K562 (cell line): ENCODE data around the gene TBXAS1. TPM values are rescaled to one million over a fixed set of nuclear protein-coding genes. Genes with fewer than 3 reads are reported as not detected.
A peak's percentile ranks its signal among the peaks of the same experiment; 100 is the strongest.

Experiments used
- COPS2 ChIP-seq: fragments of 450-650 bp; conservative IDR thresholded peaks from 2 replicates; pipeline ENCODE4 v1.6.1; 2016; ENCODE audit warnings: mild to moderate bottlenecking, moderate library complexity
- E2F5 ChIP-seq: sonication (generic); formaldehyde crosslinking; IDR thresholded peaks from 2 replicates; pipeline ENCODE4 v1.8.0; 2022; ENCODE audit warnings: mild to moderate bottlenecking, missing genetic modification reagents
- GATAD2A ChIP-seq: fragments of 450-650 bp; IDR thresholded peaks from 2 replicates; pipeline ENCODE4 v1.6.1; 2017
- HDAC2 ChIP-seq: fragments of 450-650 bp; IDR thresholded peaks from 2 replicates; pipeline ENCODE4 v1.6.1; 2016; ENCODE audit warnings: mild to moderate bottlenecking
- HINFP ChIP-seq: fragments of 450-650 bp; conservative IDR thresholded peaks from 2 replicates; pipeline ENCODE4 v1.6.1; 2016; ENCODE audit warnings: missing genetic modification characterization, low read depth, mild to moderate bottlenecking, control low read depth, missing compliant biosample characterization
- IRF2 ChIP-seq: sonication (generic); formaldehyde crosslinking; IDR thresholded peaks from 2 replicates; pipeline ENCODE4 v1.8.1; 2022; ENCODE audit warnings: mild to moderate bottlenecking, missing genetic modification reagents
- MEIS2 ChIP-seq: fragments of 450-650 bp; IDR thresholded peaks from 2 replicates; pipeline ENCODE4 v1.6.1; 2014; ENCODE audit warnings: mild to moderate bottlenecking; ENCODE audit not compliant: partially characterized antibody
- NEUROD1 ChIP-seq: fragments of 150-350 bp; IDR thresholded peaks from 2 replicates; pipeline ENCODE4 v1.6.1; 2014; ENCODE audit warnings: borderline replicate concordance, low read length, low read depth; ENCODE audit not compliant: partially characterized antibody
- NFATC3 ChIP-seq: fragments of 450-650 bp; IDR thresholded peaks from 2 replicates; pipeline ENCODE4 v1.6.1; 2017; ENCODE audit warnings: mild to moderate bottlenecking
- REST ChIP-seq, 2 experiments: fragments of 450-650 bp; formaldehyde crosslinking in 1 of 2; IDR thresholded peaks; 2 replicates each; pipeline versions ENCODE4 v1.4.0 to v1.6.1; 2014 to 2020; ENCODE audit warnings: mild to moderate bottlenecking in 2 of 2, borderline replicate concordance in 1 of 2, low read depth in 1 of 2
- TAL1 ChIP-seq: fragments of 450-650 bp; IDR thresholded peaks from 2 replicates; pipeline ENCODE4 v1.6.1; 2016; ENCODE audit warnings: mild to moderate bottlenecking
- TCF3 ChIP-seq: sonication (generic); formaldehyde crosslinking; IDR thresholded peaks from 2 replicates; pipeline ENCODE4 v1.4.0; 2020; ENCODE audit warnings: mild to moderate bottlenecking, missing genetic modification reagents
- ZNF512 ChIP-seq: IDR thresholded peaks from 2 replicates; pipeline ENCODE4 v1.6.1; 2016; ENCODE audit warnings: missing genetic modification characterization, missing compliant biosample characterization
- ZNF561 ChIP-seq: fragments of 450-650 bp; formaldehyde crosslinking; conservative IDR thresholded peaks from 2 replicates; pipeline ENCODE4 v1.4.0; 2020; ENCODE audit warnings: mild to moderate bottlenecking, moderate library complexity
- ZNF766 ChIP-seq: fragments of 200-800 bp; sonication (Bioruptor generic); conservative IDR thresholded peaks from 2 replicates; pipeline ENCODE4 v1.6.1; 2016; ENCODE audit warnings: missing genetic modification characterization, missing compliant biosample characterization
- polyA plus RNA-seq, 8 experiments: library from polyadenylated mRNA; depleted of rRNA in 4 of 8; stranded (reverse) in 5 of 8; unstranded in 3 of 8; fragments of >200 nt; fragmentation: Nextera tagmentation in 2 of 8; fragmentation: Illumina TruSeq in 1 of 8; extraction: Ambion mirVana in 2 of 8; extraction: Trizol in 1 of 8; gene quantifications; 2 replicates each; pipeline versions ENCODE4 v1.2.1 to v1.2.3, GENCODE V29; 2011 to 2014; ENCODE audit warnings: inconsistent platforms in 1 of 8, missing spikeins in 1 of 8
- total RNA-seq, 7 experiments: library from RNA; depleted of rRNA in 6 of 7; stranded (reverse); fragments of >200 nt in 6 of 7; fragmentation: Illumina TruSeq in 2 of 7; extraction: Trizol in 2 of 7; gene quantifications; 2 replicates each; pipeline versions ENCODE4 v1.2.1 to v1.2.3, GENCODE V29; 2011 to 2021; ENCODE audit warnings: low replicate concordance in 1 of 7

Gene TBXAS1
- total and polyA plus RNA-seq, 9 of the 15 experiments (the other 6 are each of a cell fraction or from before 2014, with no cell fraction given): 1.1 to 8.3 (median 1.9) TPM

- TF ChIP-seq TCF3 (CRISPR knock-in tag): no peak
- no peak for TF ChIP-seq COPS2
- 0 out of 2 replicates have a peak, but pooled peaks have one; percentile 44 for TF ChIP-seq GATAD2A
- TF ChIP-seq ZNF512: peak; percentile 100
- no peak for TF ChIP-seq NFATC3
- TF ChIP-seq E2F5: no peak
- TF ChIP-seq HINFP (tag): 0 out of 2 replicates have a peak, but pooled peaks have one; percentile 66
- TF ChIP-seq ZNF561 (CRISPR knock-in tag): no peak
- TF ChIP-seq ZNF766 (CRISPR knock-in tag): no peak
- no peak for TF ChIP-seq NEUROD1
- TF ChIP-seq REST (IDR thresholded peaks at IDR 0.05; ENCODE audit: borderline replicate concordance): peak; percentile 56; the same call in 1 of the 2 replicates
- TF ChIP-seq REST (CRISPR knock-in tag; IDR thresholded peaks at IDR 0.05; ENCODE audit: low read depth): no peak
- TF ChIP-seq TAL1: no peak
- TF ChIP-seq MEIS2: no peak
- TF ChIP-seq IRF2: no peak
- TF ChIP-seq HDAC2: 0 out of 2 replicates have a peak, but pooled peaks have one; percentile 43
Observed at GRCh38 chr7:139984642-139985539, 155.8 kb downstream of the TBXAS1 start (continued).
